Astrocyte (in vitro differentiated cells and primary cell): ENCODE results near the gene ST8SIA5.

Source experiments
- CTCF ChIP-seq: IDR thresholded peaks from 2 replicates; pipeline ENCODE4 v1.5.1; 2011; ENCODE audit warnings: low read depth, mild to moderate bottlenecking, inconsistent platforms, low read length, moderate library complexity; ENCODE audit not compliant: insufficient read depth
- EZH2 ChIP-seq: IDR thresholded peaks from 2 replicates; pipeline ENCODE4 v1.6.1; 2012; ENCODE audit warnings: mild to moderate bottlenecking, low read length, inconsistent platforms; ENCODE audit not compliant: insufficient read depth

- TF ChIP-seq EZH2, result no peak
- TF ChIP-seq CTCF, result no peak
Observed at GRCh38 chr18:46719388-46719787, 37.5 kb downstream of the ST8SIA5 start.
